GM12878 (cell line): Measurements from ENCODE around the gene EDNRA. TPM values are rescaled to one million over a fixed set of nuclear protein-coding genes. Genes with fewer than 3 reads are reported as not detected.
A peak's percentile ranks its signal among the peaks of the same experiment; 100 is the strongest.

Experiments used
- ATAC-seq: fragments of 200-7000 bp; cut with Tn5 transposase; 3 replicates; pipeline ENCODE4 v1.9.1; 2020; ENCODE audit warnings: mild to moderate bottlenecking, moderate library complexity
- BruUV-seq: library from RNA; stranded (reverse); fragments of 400-500 nt; replicated peaks from 2 replicates; lab custom pipeline; 2021; lab: Mats Ljungman, UMichigan
- CTCF ChIA-PET: fragments of 300-600 bp; sonication (Branson Sonifier 250); formaldehyde crosslinking; extraction: SDS; loops from one replicate; lab custom pipeline; 2021; ENCODE audit warnings: inconsistent platforms; lab: Yijun Ruan, JAX
- POLR2A ChIA-PET: fragments of 350-600 bp; formaldehyde crosslinking; extraction: SDS; loops from one replicate; lab custom pipeline; 2021; ENCODE audit warnings: inconsistent platforms; lab: Charles Lee
- RAD21 ChIA-PET: fragments of 300-600 bp; sonication (Branson Sonifier 250); formaldehyde crosslinking; loops from one replicate; lab custom pipeline; 2023; ENCODE audit warnings: antibody characterized with exemption; ENCODE audit not compliant: unreplicated experiment; lab: Charles Lee
- SMC1A ChIA-PET: fragments of 300-600 bp; sonication (Branson Sonifier 250); formaldehyde crosslinking; loops from one replicate; lab custom pipeline; 2023; ENCODE audit not compliant: unreplicated experiment, uncharacterized antibody; lab: Charles Lee
- DNase-seq: peaks from one replicate; pipeline ENCODE4 v3.0.0-alpha.2; 2011; ENCODE audit warnings: low read depth, low spot score
- FAIRE-seq: peaks from 3 replicates; lab custom pipeline; 2011; peaks lifted over from hg19 to GRCh38; lab: Jason Lieb, UNC
- H2AFZ ChIP-seq: 2 replicates; pipeline ENCODE4 v1.6.0; 2011; ENCODE audit warnings: low read depth, low read length, control low read depth; ENCODE audit not compliant: control insufficient read depth
- H3K27ac ChIP-seq: 2 replicates; pipeline ENCODE4 v1.5.1; 2011; ENCODE audit warnings: control low read depth; ENCODE audit not compliant: control insufficient read depth, insufficient read depth
- H3K27me3 ChIP-seq, 2 experiments: replicated peaks in 1 of 2; 2 replicates each; pipeline versions ENCODE4 v1.6.0 to v1.6.1; 2011; ENCODE audit warnings: low read length in 1 of 2; ENCODE audit not compliant: control insufficient read depth in 2 of 2, insufficient read depth in 2 of 2
- H3K36me3 ChIP-seq, 2 experiments: 2 replicates each; pipeline ENCODE4 v1.5.1; 2011; ENCODE audit warnings: low read length in 1 of 2; ENCODE audit not compliant: control insufficient read depth in 2 of 2, insufficient read depth in 2 of 2
- H3K4me1 ChIP-seq: 2 replicates; pipeline ENCODE4 v1.6.1; 2011; ENCODE audit warnings: mild to moderate bottlenecking, low read length, moderate library complexity, mixed read lengths; ENCODE audit not compliant: control insufficient read depth, insufficient read depth
- H3K4me2 ChIP-seq: 2 replicates; pipeline ENCODE4 v1.6.0; 2011; ENCODE audit warnings: control low read depth; ENCODE audit not compliant: control insufficient read depth, insufficient read depth
- H3K4me3 ChIP-seq: fragments of 200-600 bp; sonication (generic); 2 replicates; pipeline ENCODE4 v1.5.1; 2016
- H3K79me2 ChIP-seq: 2 replicates; pipeline ENCODE4 v1.6.0; 2011; ENCODE audit warnings: low read length; ENCODE audit not compliant: control insufficient read depth, insufficient read depth
- H3K9ac ChIP-seq: 2 replicates; pipeline ENCODE4 v1.8.0; 2011; ENCODE audit warnings: low read length, control low read depth, mixed read lengths; ENCODE audit not compliant: control insufficient read depth, insufficient read depth
- H3K9me3 ChIP-seq: replicated peaks from 3 replicates; pipeline ENCODE4 v1.5.1; 2011; ENCODE audit warnings: mild to moderate bottlenecking, low read length; ENCODE audit not compliant: control insufficient read depth, insufficient read depth
- H4K20me1 ChIP-seq: 2 replicates; pipeline ENCODE4 v1.6.0; 2011; ENCODE audit not compliant: control insufficient read depth, insufficient read depth
- ATF2 ChIP-seq: IDR thresholded peaks from 2 replicates; pipeline ENCODE4 v1.6.1; 2012; ENCODE audit warnings: low read length, inconsistent platforms
- CBFB ChIP-seq: IDR thresholded peaks from 2 replicates; pipeline ENCODE4 v1.6.1; 2016; ENCODE audit warnings: antibody characterized with exemption, low read depth
- CEBPZ ChIP-seq: fragments of 150-350 bp; IDR thresholded peaks from 2 replicates; pipeline ENCODE4 v1.6.1; 2016; ENCODE audit warnings: low read depth, low read length
- CREB1 ChIP-seq: IDR thresholded peaks from 2 replicates; pipeline ENCODE4 v1.6.1; 2012; ENCODE audit warnings: low read depth, mild to moderate bottlenecking, inconsistent platforms
- CTCF ChIP-seq, 3 experiments: IDR thresholded peaks in 2 of 3; conservative IDR thresholded peaks in 1 of 3; 2 replicates each; pipeline ENCODE4 v1.5.1; 2011; ENCODE audit warnings: low read depth in 3 of 3, low read length in 3 of 3, mild to moderate bottlenecking in 3 of 3, control low read depth in 2 of 3, moderate library complexity in 2 of 3, inconsistent platforms in 1 of 3, mixed read lengths in 1 of 3; ENCODE audit not compliant: control insufficient read depth in 2 of 3, insufficient read depth in 1 of 3; ENCODE audit errors: extremely low read depth in 1 of 3
- FOXK2 ChIP-seq: fragments of 450-650 bp; IDR thresholded peaks from 2 replicates; pipeline ENCODE4 v1.6.1; 2017; ENCODE audit warnings: mild to moderate bottlenecking, moderate library complexity
- MEF2A ChIP-seq: IDR thresholded peaks from 2 replicates; pipeline ENCODE4 v1.6.1; 2011; ENCODE audit warnings: low read depth, mild to moderate bottlenecking, low read length, moderate library complexity; ENCODE audit not compliant: insufficient read depth
- SIX5 ChIP-seq: IDR thresholded peaks from 2 replicates; pipeline ENCODE4 v1.6.1; 2011; ENCODE audit warnings: mild to moderate bottlenecking, low read depth, low read length, moderate library complexity; ENCODE audit not compliant: severe bottlenecking
- SMARCA5 ChIP-seq: fragments of 450-650 bp; IDR thresholded peaks from 2 replicates; pipeline ENCODE4 v1.6.1; 2017; ENCODE audit warnings: mild to moderate bottlenecking
- SMC3 ChIP-seq: IDR thresholded peaks from 2 replicates; pipeline ENCODE4 v1.6.1; 2011; ENCODE audit warnings: low read length, improper control_type of control experiment, borderline replicate concordance
- TCF12 ChIP-seq: IDR thresholded peaks from 2 replicates; pipeline ENCODE4 v1.6.1; 2011; ENCODE audit warnings: low read depth, mild to moderate bottlenecking, low read length
- WRNIP1 ChIP-seq: IDR thresholded peaks from 2 replicates; pipeline ENCODE4 v1.6.1; 2011; ENCODE audit warnings: low read depth, low read length, improper control_type of control experiment, borderline replicate concordance
- YY1 ChIP-seq: IDR thresholded peaks from 2 replicates; pipeline ENCODE4 v1.6.1; 2011; ENCODE audit warnings: low read depth, mild to moderate bottlenecking, low read length
- WGBS: methylation state at CpG from one replicate; pipeline ENCODE4 v1.1.6; 2016; ENCODE audit warnings: low lambda C conversion rate; ENCODE audit not compliant: insufficient replicate concordance, insufficient coverage; ENCODE audit errors: missing lambda C conversion rate; 5-methylcytosine and 5-hydroxymethylcytosine counted together
- in situ Hi-C: fragments of 300-500 bp; cut with MboI; formaldehyde crosslinking; loops from 9 replicates; pipeline ENCODE4 v1.14.3; 2018; ENCODE audit warnings: mixed read lengths
- intact Hi-C: fragments of 100-400 bp; cut with micrococcal nuclease; formaldehyde crosslinking; loops from one replicate; pipeline ENCODE4 v1.14.2; 2022; ENCODE audit not compliant: unreplicated experiment
- polyA plus RNA-seq, 11 experiments: library from polyadenylated mRNA; depleted of rRNA in 4 of 11; unstranded in 6 of 11; stranded (reverse) in 5 of 11; fragments of >200 nt; fragmentation: Nextera tagmentation in 4 of 11; fragmentation: Illumina TruSeq in 1 of 11; extraction: Ambion mirVana in 4 of 11; extraction: Trizol in 1 of 11; gene quantifications; 1 replicate in 1 of 11; 2 replicates in 10 of 11; pipeline versions ENCODE4 v1.2.1 to v1.2.3, GENCODE V29; 2011 to 2016; ENCODE audit warnings: inconsistent platforms in 2 of 11, missing spikeins in 2 of 11, low read depth in 1 of 11
- total RNA-seq, 4 experiments: library from RNA; depleted of rRNA in 3 of 4; stranded (reverse); fragments of >200 nt in 3 of 4; fragmentation: Illumina TruSeq in 1 of 4; extraction: Trizol in 1 of 4; gene quantifications; 2 replicates each; pipeline versions ENCODE4 v1.2.1 to v1.2.3, GENCODE V29; 2013 to 2021

EDNRA gene
- total and polyA plus RNA-seq, 10 of the 15 experiments (the other 5 are each of a cell fraction or from before 2014, with no cell fraction given): 0.01 to 0.32 (median 0.13) TPM

GRCh38 chr4:147518086-147518485 lies 37.2 kb downstream of the EDNRA start (continued):
- TF ChIP-seq CEBPZ (no peak), CREB1 (no peak)

GRCh38 chr4:147518846-147519767 lies 38.2 kb downstream of the EDNRA start:
- intact Hi-C loops (loop anchor here (1.0 to 5.0 kb wide), 4 partner anchors 71 to 502 kb away; no protein-coding TSS in a partner anchor), in situ Hi-C loops (loop anchor here (5.0 kb wide), 2 partner anchors 68 to 348 kb away; no protein-coding TSS in a partner anchor)
- H2AFZ ChIP-seq: no peak overlapping the region; the same call in 1 of the 2 replicates
- no peak overlapping the region for H3K9ac ChIP-seq
- H3K4me1 ChIP-seq: no peaks in the 10 kb centered on the region
- no peaks in the 10 kb centered on the region for H3K79me2 ChIP-seq
- H4K20me1 ChIP-seq: no peaks in the 10 kb centered on the region
- no peaks in the 10 kb centered on the region; a peak in 1 of 4 replicates for H3K27me3 ChIP-seq
- FAIRE-seq (peak; percentile 38), DNase-seq (peak; percentile 28), ATAC-seq (peak; percentile 97)
- H3K9me3 ChIP-seq: no peaks in the 10 kb centered on the region
- H3K4me2 ChIP-seq: no peak overlapping the region
- 33% methylated on average over 3 of the region's 3 CpGs for WGBS
- ChIA-PET CTCF (interaction anchor here (0.6 to 4.2 kb wide), 36 partner anchors 8 to 1747 kb away, joined by 3 to 93 read pairs (median 4); partner anchors contain the start of gene PRMT9), POLR2A (interaction anchor here (0.6 kb wide), 1 partner anchor 55 kb away, joined by 3 read pairs; no protein-coding TSS in a partner anchor), SMC1A (interaction anchor here (0.6 to 2.3 kb wide), 19 partner anchors 8 to 498 kb away, joined by 3 to 47 read pairs (median 3); no protein-coding TSS in a partner anchor), RAD21 (interaction anchor here (0.5 to 2.2 kb wide), 19 partner anchors 8 to 500 kb away, joined by 3 to 49 read pairs (median 4); no protein-coding TSS in a partner anchor)
- H3K4me3 ChIP-seq: no peak overlapping the region
- BruUV-seq: no TSS peak
- H3K27ac ChIP-seq: no peak overlapping the region
- no peaks in the 10 kb centered on the region for H3K36me3 ChIP-seq
- TF ChIP-seq SIX5 (no peak), CREB1 (no peak), ATF2 (peak; percentile 41; the same call in 1 of the 2 replicates), MEF2A (0 out of 2 replicates have a peak, but pooled peaks have one; percentile 5), CBFB (0 out of 2 replicates have a peak, but pooled peaks have one; percentile 22), CTCF (IDR thresholded peaks at IDR 0.05 in 2 of 3, conservative IDR thresholded peaks at IDR 0.05 in 1 of 3; ENCODE audit: control insufficient read depth in 2 of 3, extremely low read depth in 1 of 3, insufficient read depth in 1 of 3, low read depth in 3 of 3, low read length in 3 of 3) (peak; percentile 93 to 96 (median 93)), YY1 (peak; percentile 77), FOXK2 (peak; percentile 52; the same call in 1 of the 2 replicates), SMARCA5 (peak; percentile 34; the same call in 1 of the 2 replicates), SMC3 (peak; percentile 96), TCF12 (no peak), WRNIP1 (no peak)
